ENCODE measurements around the gene CPEB4. TPM values are rescaled to one million over a fixed set of nuclear protein-coding genes. Genes with fewer than 3 reads are reported as not detected.

The CPEB4 gene
- total and polyA plus RNA-seq, 10 of the 15 experiments (the other 5 are each of a cell fraction or from before 2014, with no cell fraction given), result 6.9 to 33.1 (median 20.4) TPM

GRCh38 chr5:173911623-173912022 lies 23.5 kb downstream of the CPEB4 start:
- ChIA-PET CTCF (interaction anchor here (0.8 to 9.0 kb wide), 5 partner anchors 8 to 90 kb away, joined by 3 to 71 read pairs (median 5); no protein-coding TSS in a partner anchor), RAD21 (ENCODE audit: unreplicated experiment) (interaction anchor here (0.7 to 9.7 kb wide), 6 partner anchors 8 to 88 kb away, joined by 3 to 142 read pairs (median 6); no protein-coding TSS in a partner anchor), POLR2A (interaction anchor here (0.8 to 9.5 kb wide), 6 partner anchors 9 to 23 kb away, joined by 3 to 94 read pairs (median 4); partner anchors contain the start of gene CPEB4), SMC1A (ENCODE audit: uncharacterized antibody, unreplicated experiment) (interaction anchor here (1.2 to 14.0 kb wide), 3 partner anchors 14 to 168 kb away, joined by 3 to 361 read pairs (median 7); no protein-coding TSS in a partner anchor)
- Histone ChIP-seq H3K4me2 (ENCODE audit: control insufficient read depth, insufficient read depth) (no peak overlapping the region), H3K4me1 (ENCODE audit: control insufficient read depth, insufficient read depth, low read length) (peaks cover 23% of the 10 kb centered on the region), H3K27ac (ENCODE audit: control insufficient read depth, insufficient read depth) (no peak overlapping the region), H3K36me3 (ENCODE audit: control insufficient read depth in 2 of 2, insufficient read depth in 2 of 2, low read length in 1 of 2) (0 out of 4 replicates have a peak, but pooled peaks cover 0 to 13% of the 10 kb centered on the region in 2 experiments), H3K9me3 (replicated peaks; ENCODE audit: control insufficient read depth, insufficient read depth, low read length) (no peaks in the 10 kb centered on the region), H3K9ac (ENCODE audit: control insufficient read depth, insufficient read depth, low read length) (no peak overlapping the region), H3K4me3 (no peak overlapping the region), H3K27me3 (replicated peaks in 1 of 2; ENCODE audit: control insufficient read depth in 2 of 2, insufficient read depth in 2 of 2, low read length in 1 of 2) (no peaks in the 10 kb centered on the region), H3K79me2 (ENCODE audit: control insufficient read depth, insufficient read depth, low read length) (peaks cover 48% of the 10 kb centered on the region), H4K20me1 (ENCODE audit: control insufficient read depth, insufficient read depth) (no peaks in the 10 kb centered on the region), H2AFZ (ENCODE audit: control insufficient read depth, low read depth, low read length) (no peak overlapping the region)
- ATAC-seq (no peak), DNase-seq (ENCODE audit: low read depth, low spot score) (no peak), FAIRE-seq (no peak)
- intact Hi-C loops (cut with micrococcal nuclease; ENCODE audit: unreplicated experiment), result no loop called here
- in situ Hi-C loops (cut with MboI), result no loop called here
- BruUV-seq (replicated peaks), result no TSS peak
- TF ChIP-seq BRCA1 (IDR thresholded peaks at IDR 0.05; ENCODE audit: low read depth, low read length) (no peak), NR2C1 (IDR thresholded peaks at IDR 0.05) (0 out of 2 replicates have a peak, but pooled peaks have one; percentile 25), RAD21 (IDR thresholded peaks at IDR 0.05; ENCODE audit: insufficient read depth, low read depth, low read length) (no peak), ZNF24 (IDR thresholded peaks at IDR 0.05) (peak; percentile 87), NR2F1 (conservative IDR thresholded peaks at IDR 0.05) (0 out of 2 replicates have a peak, but pooled peaks have one; percentile 19)

- CTCF ChIA-PET, result interaction anchor here (0.8 to 9.0 kb wide), 11 partner anchors 10 to 284 kb away, joined by 3 to 71 read pairs (median 4); no protein-coding TSS in a partner anchor
- intact Hi-C loops (cut with micrococcal nuclease; ENCODE audit: unreplicated experiment) (no loop called here), in situ Hi-C loops (cut with MboI) (no loop called here)
- no peak overlapping the region for H3K4me3 ChIP-seq
- no peaks in the 10 kb centered on the region for H3K9me3 ChIP-seq (replicated peaks; ENCODE audit: control insufficient read depth, insufficient read depth, low read length)
- H3K27me3 ChIP-seq (replicated peaks in 1 of 2; ENCODE audit: control insufficient read depth in 2 of 2, insufficient read depth in 2 of 2, low read length in 1 of 2), result no peaks in the 10 kb centered on the region
- no peak overlapping the region for H3K4me2 ChIP-seq (ENCODE audit: control insufficient read depth, insufficient read depth)
- peaks cover 12% of the 10 kb centered on the region for H3K4me1 ChIP-seq (ENCODE audit: control insufficient read depth, insufficient read depth, low read length)
- 0 out of 4 replicates have a peak, but pooled peaks cover 0 to 13% of the 10 kb centered on the region in 2 experiments for H3K36me3 ChIP-seq (ENCODE audit: control insufficient read depth in 2 of 2, insufficient read depth in 2 of 2, low read length in 1 of 2)
- peaks cover 52% of the 10 kb centered on the region for H3K79me2 ChIP-seq (ENCODE audit: control insufficient read depth, insufficient read depth, low read length)
- no peak overlapping the region for H3K27ac ChIP-seq (ENCODE audit: control insufficient read depth, insufficient read depth)
- BruUV-seq (replicated peaks), result no TSS peak
- POLR2A ChIA-PET, result interaction anchor here (0.9 to 9.5 kb wide), 8 partner anchors 11 to 170 kb away, joined by 3 to 94 read pairs (median 4); no protein-coding TSS in a partner anchor
- no peak overlapping the region for H3K9ac ChIP-seq (ENCODE audit: control insufficient read depth, insufficient read depth, low read length)
- SMC1A ChIA-PET (ENCODE audit: uncharacterized antibody, unreplicated experiment), result interaction anchor here (1.0 to 14.0 kb wide), 8 partner anchors 10 to 186 kb away, joined by 3 to 361 read pairs (median 4); no protein-coding TSS in a partner anchor
- no peak overlapping the region for H2AFZ ChIP-seq (ENCODE audit: control insufficient read depth, low read depth, low read length)
- ATAC-seq (no peak), DNase-seq (ENCODE audit: low read depth, low spot score) (no peak), FAIRE-seq (no peak)
- no peaks in the 10 kb centered on the region for H4K20me1 ChIP-seq (ENCODE audit: control insufficient read depth, insufficient read depth)
- WGBS (ENCODE audit: insufficient coverage, insufficient replicate concordance, low lambda C conversion rate, missing lambda C conversion rate), result 79% methylated on average over 4 of the region's 4 CpGs
- RAD21 ChIA-PET (ENCODE audit: unreplicated experiment), result interaction anchor here (1.3 to 9.7 kb wide), 7 partner anchors 9 to 91 kb away, joined by 3 to 142 read pairs (median 9); no protein-coding TSS in a partner anchor
- TF ChIP-seq CBX5 (IDR thresholded peaks at IDR 0.05; ENCODE audit: low read depth), result no peak
- no peak for TF ChIP-seq HDGF (IDR thresholded peaks at IDR 0.05)
- TF ChIP-seq MEF2A (IDR thresholded peaks at IDR 0.05; ENCODE audit: insufficient read depth, low read depth, low read length), result no peak
- no peak for TF ChIP-seq POLR2A (IDR thresholded peaks at IDR 0.05; ENCODE audit: low read depth, low read length)
- TF ChIP-seq CEBPZ (IDR thresholded peaks at IDR 0.05; ENCODE audit: low read depth, low read length), result no peak
These were observed 25.7 kb downstream of the CPEB4 start for GRCh38 chr5:173913686-173914321.
